Measurements from ENCODE around the gene RGS8. TPM values are rescaled to one million over a fixed set of nuclear protein-coding genes. Genes with fewer than 3 reads are reported as not detected.

The RGS8 gene
- polyA plus RNA-seq, 1 experiment, result not detected

DNA sequence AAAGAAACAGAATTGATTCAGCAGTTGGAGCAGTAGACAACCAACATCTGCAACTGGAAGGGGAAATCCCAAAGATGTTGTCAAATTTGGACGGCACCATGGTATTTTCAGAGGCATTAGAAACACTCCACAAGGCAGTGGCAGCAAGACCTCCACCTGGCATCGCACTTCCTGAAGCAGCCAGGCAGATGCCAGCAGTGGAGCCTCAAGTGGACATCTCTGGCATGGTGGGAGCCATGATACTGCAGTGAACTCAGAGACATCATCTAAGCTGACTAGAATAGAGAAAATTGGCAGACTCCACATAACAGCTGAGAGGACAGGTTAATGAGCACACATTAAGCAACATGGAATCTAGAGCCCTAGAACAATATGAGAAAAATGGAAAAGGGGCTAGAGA lies 33.9 kb upstream of the RGS8 start:
- Histone ChIP-seq H3K4me3 (ENCODE audit: low read depth, low read length) (no peak overlapping the region), H3K27me3 (ENCODE audit: control insufficient read depth, insufficient read depth, low read length) (no peaks in the 10 kb centered on the region), H3K9me3 (ENCODE audit: control insufficient read depth, insufficient read depth, low read length) (no peaks in the 10 kb centered on the region), H3K27ac (ENCODE audit: low read depth, low read length) (no peak overlapping the region)
- CTCF ChIA-PET, result no interaction called here
- POLR2A ChIA-PET, result no interaction called here
- TF ChIP-seq, protein P1, sequence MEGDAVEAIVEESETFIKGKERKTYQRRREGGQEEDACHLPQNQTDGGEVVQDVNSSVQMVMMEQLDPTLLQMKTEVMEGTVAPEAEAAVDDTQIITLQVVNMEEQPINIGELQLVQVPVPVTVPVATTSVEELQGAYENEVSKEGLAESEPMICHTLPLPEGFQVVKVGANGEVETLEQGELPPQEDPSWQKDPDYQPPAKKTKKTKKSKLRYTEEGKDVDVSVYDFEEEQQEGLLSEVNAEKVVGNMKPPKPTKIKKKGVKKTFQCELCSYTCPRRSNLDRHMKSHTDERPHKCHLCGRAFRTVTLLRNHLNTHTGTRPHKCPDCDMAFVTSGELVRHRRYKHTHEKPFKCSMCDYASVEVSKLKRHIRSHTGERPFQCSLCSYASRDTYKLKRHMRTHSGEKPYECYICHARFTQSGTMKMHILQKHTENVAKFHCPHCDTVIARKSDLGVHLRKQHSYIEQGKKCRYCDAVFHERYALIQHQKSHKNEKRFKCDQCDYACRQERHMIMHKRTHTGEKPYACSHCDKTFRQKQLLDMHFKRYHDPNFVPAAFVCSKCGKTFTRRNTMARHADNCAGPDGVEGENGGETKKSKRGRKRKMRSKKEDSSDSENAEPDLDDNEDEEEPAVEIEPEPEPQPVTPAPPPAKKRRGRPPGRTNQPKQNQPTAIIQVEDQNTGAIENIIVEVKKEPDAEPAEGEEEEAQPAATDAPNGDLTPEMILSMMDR (IDR thresholded peaks at IDR 0.05; ENCODE audit: low read depth, low read length), result no peak
- DNase-seq (ENCODE audit: low read depth, low spot score), result no peak

DNA sequence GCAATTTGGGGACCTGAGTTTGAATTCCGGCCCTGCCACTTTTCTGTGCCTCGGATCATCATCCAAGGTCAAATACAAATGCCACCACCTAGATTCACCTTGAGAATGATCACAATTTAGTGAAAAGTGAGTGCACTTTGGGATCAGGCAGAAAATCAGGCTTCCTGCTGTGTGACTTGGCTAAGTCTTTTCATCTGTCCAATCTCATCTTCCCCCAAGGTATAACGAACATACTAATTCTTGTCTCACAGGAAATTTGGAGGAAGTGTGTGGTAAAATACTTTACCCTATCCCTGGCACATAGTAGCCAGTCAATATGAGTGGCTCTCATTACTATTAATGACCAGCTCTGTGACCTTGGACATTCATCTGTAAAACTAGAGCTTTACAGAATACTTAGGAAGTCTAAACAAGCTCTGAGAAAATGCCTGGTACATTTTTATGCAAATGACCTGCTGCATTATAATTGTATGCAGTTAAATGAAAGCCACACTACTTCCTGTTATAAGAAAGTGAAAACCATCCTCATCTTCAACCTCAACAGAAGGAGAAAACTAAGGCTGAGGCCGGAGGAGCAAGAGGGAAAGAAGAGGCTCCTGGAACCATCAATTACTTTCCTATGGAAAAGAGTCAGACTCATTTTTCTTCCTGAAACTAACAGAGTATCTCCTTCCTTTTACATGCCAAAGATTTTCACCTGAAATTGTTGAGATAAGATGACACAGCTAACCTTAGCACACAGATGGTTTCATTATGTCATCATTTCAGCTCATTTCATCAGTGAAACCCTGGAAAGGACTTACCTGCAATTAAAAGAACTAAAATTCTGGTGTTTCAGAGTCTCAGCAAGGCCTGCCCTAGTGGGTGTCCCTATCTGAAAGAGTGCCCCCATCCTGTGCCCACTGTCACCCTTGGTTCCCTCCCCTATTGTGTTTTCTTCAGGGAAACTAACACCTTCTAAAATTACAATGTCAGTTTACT lies 32.6 kb upstream of the RGS8 start:
- DNase-seq (ENCODE audit: low read depth, low spot score), result no peak
- CTCF ChIA-PET, result no interaction called here
- Histone ChIP-seq H3K27me3 (ENCODE audit: control insufficient read depth, insufficient read depth, low read length) (no peaks in the 10 kb centered on the region), H3K27ac (ENCODE audit: low read depth, low read length) (no peak overlapping the region), H3K4me3 (ENCODE audit: low read depth, low read length) (no peak overlapping the region), H3K9me3 (ENCODE audit: control insufficient read depth, insufficient read depth, low read length) (no peaks in the 10 kb centered on the region)
- POLR2A ChIA-PET, result no interaction called here
- TF ChIP-seq, protein P1 (IDR thresholded peaks at IDR 0.05; ENCODE audit: low read depth, low read length), result no peak

DNA sequence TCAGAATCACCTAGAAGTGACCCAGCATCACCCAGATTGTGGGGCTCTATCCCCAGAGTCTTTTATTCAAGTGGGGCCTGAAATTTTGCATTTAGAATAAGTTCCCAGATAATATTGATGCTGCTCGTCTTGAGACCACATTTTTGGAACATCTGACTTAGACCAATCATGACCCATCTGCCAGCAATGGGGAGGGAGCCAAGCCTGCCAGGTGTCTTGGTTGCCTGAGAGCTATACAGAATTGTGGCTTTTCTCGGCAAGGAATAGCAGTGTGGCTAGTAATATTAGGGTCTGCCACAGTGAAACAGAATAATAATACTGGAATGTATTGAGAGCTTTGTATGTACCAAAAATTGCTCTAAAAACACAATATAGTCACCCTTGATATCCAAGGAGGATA lies 31.1 kb upstream of the RGS8 start:
- no peak overlapping the region for H3K4me3 ChIP-seq (ENCODE audit: low read depth, low read length)
- no peaks in the 10 kb centered on the region for H3K27me3 ChIP-seq (ENCODE audit: control insufficient read depth, insufficient read depth, low read length)
- CTCF ChIA-PET, result no interaction called here
- TF ChIP-seq, protein P1 (IDR thresholded peaks at IDR 0.05; ENCODE audit: low read depth, low read length), result no peak
- H3K27ac ChIP-seq (ENCODE audit: low read depth, low read length), result no peak overlapping the region
- POLR2A ChIA-PET, result no interaction called here
- no peaks in the 10 kb centered on the region for H3K9me3 ChIP-seq (ENCODE audit: control insufficient read depth, insufficient read depth, low read length)
- DNase-seq (ENCODE audit: low read depth, low spot score), result no peak

DNA sequence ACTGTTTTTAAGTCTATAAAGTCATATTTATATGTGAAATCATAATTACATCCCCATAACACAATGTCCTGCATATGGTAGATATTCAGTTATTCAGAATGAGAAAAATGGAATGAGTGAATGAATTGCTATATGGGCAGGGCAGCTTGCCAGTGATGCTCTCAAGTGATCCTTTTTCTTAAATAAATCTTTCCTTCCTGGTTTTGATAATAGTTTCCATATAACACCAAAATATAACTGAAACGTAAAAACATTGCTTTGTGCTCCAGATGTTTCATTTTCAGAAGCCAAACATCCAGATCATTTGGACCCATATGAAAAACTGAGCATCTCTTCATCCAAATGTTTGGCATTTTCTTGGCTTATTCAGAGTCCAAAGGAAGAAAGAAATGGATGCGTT lies 30.2 kb upstream of the RGS8 start:
- Histone ChIP-seq H3K4me3 (ENCODE audit: low read depth, low read length) (no peak overlapping the region), H3K27me3 (ENCODE audit: control insufficient read depth, insufficient read depth, low read length) (no peaks in the 10 kb centered on the region), H3K9me3 (ENCODE audit: control insufficient read depth, insufficient read depth, low read length) (no peaks in the 10 kb centered on the region), H3K27ac (ENCODE audit: low read depth, low read length) (no peak overlapping the region)
- ChIA-PET CTCF (no interaction called here), POLR2A (no interaction called here)
- TF ChIP-seq, protein P1 (IDR thresholded peaks at IDR 0.05; ENCODE audit: low read depth, low read length), result no peak
- no peak for DNase-seq (ENCODE audit: low read depth, low spot score)

DNA sequence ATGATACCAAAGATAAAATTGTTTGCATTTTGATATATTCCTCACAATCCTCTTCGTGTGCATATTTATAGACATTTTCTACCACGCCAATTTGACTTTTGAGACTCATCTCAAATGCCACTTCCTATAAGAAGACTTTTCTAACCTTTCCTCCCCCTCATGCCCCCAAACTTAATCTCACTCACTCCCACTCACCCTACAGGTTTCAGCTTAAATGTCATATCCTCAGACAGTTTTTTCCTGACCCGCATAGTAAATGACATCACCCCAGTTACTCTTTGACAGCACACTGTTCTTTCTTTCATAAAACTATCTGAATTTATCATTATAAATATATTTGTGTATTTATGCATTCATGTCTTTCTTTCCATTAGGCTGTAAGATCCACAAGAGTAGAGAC lies 29.6 kb upstream of the RGS8 start:
- no peak for DNase-seq (ENCODE audit: low read depth, low spot score)
- TF ChIP-seq, protein P1 (IDR thresholded peaks at IDR 0.05; ENCODE audit: low read depth, low read length), result no peak
- ChIA-PET POLR2A (no interaction called here), CTCF (no interaction called here)
- no peaks in the 10 kb centered on the region for H3K27me3 ChIP-seq (ENCODE audit: control insufficient read depth, insufficient read depth, low read length)
- no peak overlapping the region for H3K4me3 ChIP-seq (ENCODE audit: low read depth, low read length)
- no peaks in the 10 kb centered on the region for H3K9me3 ChIP-seq (ENCODE audit: control insufficient read depth, insufficient read depth, low read length)
- H3K27ac ChIP-seq (ENCODE audit: low read depth, low read length), result no peak overlapping the region
